HG03571 (cell line): ENCODE data around the gene FAM20B.
A peak's percentile ranks its signal among the peaks of the same experiment; 100 is the strongest.

ENCODE experiments used
- ATAC-seq: cut with Tn5 transposase; IDR thresholded peaks from one replicate; pipeline ENCODE4 v1.9.1; 2021; ENCODE audit not compliant: unreplicated experiment

The FAM20B gene

GRCh38 chr1:179047636-179047997, 21.9 kb downstream of the FAM20B start:
- ATAC-seq, result no peak

GRCh38 chr1:179048339-179049124, 22.8 kb downstream of the FAM20B start:
- no peak for ATAC-seq

GRCh38 chr1:179052776-179053175, 27.1 kb downstream of the FAM20B start:
- ATAC-seq, result no peak

- no peak for ATAC-seq
These were observed 27.8 kb downstream of the FAM20B start for GRCh38 chr1:179053486-179053885.

- no peak for ATAC-seq
These were observed 30.2 kb downstream of the FAM20B start for GRCh38 chr1:179055937-179056336.

GRCh38 chr1:179058487-179059483, 33.1 kb downstream of the FAM20B start:
- ATAC-seq, result no peak

- ATAC-seq, result no peak
These were observed 35.9 kb downstream of the FAM20B start for GRCh38 chr1:179061360-179062282.

- ATAC-seq, result no peak
These were observed 40.8 kb downstream of the FAM20B start for GRCh38 chr1:179066471-179066870.

GRCh38 chr1:179077396-179077795, 51.7 kb downstream of the FAM20B start:
- ATAC-seq, result no peak

- no peak for ATAC-seq
These were observed 53.5 kb downstream of the FAM20B start for GRCh38 chr1:179079113-179079761.

- peak; percentile 24 for ATAC-seq
These were observed 55.4 kb downstream of the FAM20B start for GRCh38 chr1:179080866-179081686.

GRCh38 chr1:179081687-179082332, 56.1 kb downstream of the FAM20B start, which contains the start of gene TOR3A:
Gene TOR3A (plus strand): TSS chr1:179082070. CDS start chr1:179082129, 59 bp downstream.
- ATAC-seq, result peak; percentile 87

GRCh38 chr1:179082333-179082998, 56.8 kb downstream of the FAM20B start:
- ATAC-seq, result peak; percentile 3

GRCh38 chr1:179082999-179083335, 57.3 kb downstream of the FAM20B start:
- no peak for ATAC-seq

GRCh38 chr1:179083533-179083932, 57.8 kb downstream of the FAM20B start:
- ATAC-seq, result no peak

GRCh38 chr1:179087665-179088064, 62.0 kb downstream of the FAM20B start:
- no peak for ATAC-seq

GRCh38 chr1:179089827-179090482, 64.3 kb downstream of the FAM20B start:
- ATAC-seq, result no peak

GRCh38 chr1:179090522-179090921, 64.8 kb downstream of the FAM20B start:
- ATAC-seq, result no peak
